ENCODE measurements around the gene COL18A1.

DNA sequence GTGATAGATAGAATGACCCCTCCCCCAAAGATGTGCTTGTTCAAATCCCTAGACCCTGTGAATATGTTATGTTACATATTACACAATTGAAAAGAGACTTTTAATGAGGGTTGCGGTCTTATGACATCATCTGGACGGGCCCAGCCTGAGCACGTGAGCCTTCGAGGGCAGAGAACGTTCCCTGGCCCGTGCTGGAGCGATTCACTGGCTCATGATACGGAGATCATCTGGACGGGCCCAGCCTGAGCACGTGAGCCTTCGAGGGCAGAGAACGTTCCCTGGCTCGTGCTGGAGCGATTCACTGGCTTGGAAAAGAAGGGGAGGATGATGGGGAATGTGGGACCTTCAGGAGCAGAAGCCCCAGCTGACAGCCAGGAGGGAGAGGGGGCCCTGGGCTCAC lies 34.4 kb upstream of the COL18A1 start:
- TF ChIP-seq, protein P1, sequence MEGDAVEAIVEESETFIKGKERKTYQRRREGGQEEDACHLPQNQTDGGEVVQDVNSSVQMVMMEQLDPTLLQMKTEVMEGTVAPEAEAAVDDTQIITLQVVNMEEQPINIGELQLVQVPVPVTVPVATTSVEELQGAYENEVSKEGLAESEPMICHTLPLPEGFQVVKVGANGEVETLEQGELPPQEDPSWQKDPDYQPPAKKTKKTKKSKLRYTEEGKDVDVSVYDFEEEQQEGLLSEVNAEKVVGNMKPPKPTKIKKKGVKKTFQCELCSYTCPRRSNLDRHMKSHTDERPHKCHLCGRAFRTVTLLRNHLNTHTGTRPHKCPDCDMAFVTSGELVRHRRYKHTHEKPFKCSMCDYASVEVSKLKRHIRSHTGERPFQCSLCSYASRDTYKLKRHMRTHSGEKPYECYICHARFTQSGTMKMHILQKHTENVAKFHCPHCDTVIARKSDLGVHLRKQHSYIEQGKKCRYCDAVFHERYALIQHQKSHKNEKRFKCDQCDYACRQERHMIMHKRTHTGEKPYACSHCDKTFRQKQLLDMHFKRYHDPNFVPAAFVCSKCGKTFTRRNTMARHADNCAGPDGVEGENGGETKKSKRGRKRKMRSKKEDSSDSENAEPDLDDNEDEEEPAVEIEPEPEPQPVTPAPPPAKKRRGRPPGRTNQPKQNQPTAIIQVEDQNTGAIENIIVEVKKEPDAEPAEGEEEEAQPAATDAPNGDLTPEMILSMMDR (IDR thresholded peaks at IDR 0.05; ENCODE audit: low read depth, low read length): no peak
- no peak for TF ChIP-seq EZH2phosphoT487 (IDR thresholded peaks at IDR 0.05; ENCODE audit: low read depth)

Measured in OCI-LY3 (cell line).